ENCODE measurements around the gene ZSCAN23. TPM values are rescaled to one million over a fixed set of nuclear protein-coding genes. Genes with fewer than 3 reads are reported as not detected.

ZSCAN23 gene
- total RNA-seq, 4 donors from 2014 or later: 1.0 to 2.9 (median 2.1) TPM

GRCh38 chr6:28424163-28424562 is 19.1 kb downstream of the ZSCAN23 start:
- Histone ChIP-seq H3K4me1 (no peaks in the 10 kb centered on the region), H3K36me3 (peaks cover 0 to 12% (median 5%) of the 10 kb centered on the region in 4 donors), H3K9me3 (peaks cover 0 to 8% (median 0%) of the 10 kb centered on the region in 4 donors), H3K27ac (replicated peaks in 1 of 4) (no peak overlapping the region), H3K27me3 (no peaks in the 10 kb centered on the region), H3K4me3 (no peak overlapping the region)
- DNase-seq (ENCODE audit: extremely low spot score): no peak
- intact Hi-C loops (cut with DNase I): no loop called here
- TF ChIP-seq POLR2A (IDR thresholded peaks at IDR 0.05; ENCODE audit: low read depth) (no peak), POLR2AphosphoS5 (IDR thresholded peaks at IDR 0.05) (no peak), CTCF (IDR thresholded peaks at IDR 0.05) (no peak), EP300 (IDR thresholded peaks at IDR 0.05) (no peak)

GRCh38 chr6:28423546-28423945 is 19.7 kb downstream of the ZSCAN23 start:
- intact Hi-C loops (cut with DNase I): no loop called here
- H3K9me3 ChIP-seq: peaks cover 0 to 8% (median 0%) of the 10 kb centered on the region in 4 donors
- TF ChIP-seq POLR2A (IDR thresholded peaks at IDR 0.05; ENCODE audit: low read depth) (no peak), EP300 (IDR thresholded peaks at IDR 0.05) (no peak), CTCF (IDR thresholded peaks at IDR 0.05) (no peak), POLR2AphosphoS5 (IDR thresholded peaks at IDR 0.05) (no peak)
- no peaks in the 10 kb centered on the region for H3K27me3 ChIP-seq
- no peak overlapping the region for H3K4me3 ChIP-seq
- no peak overlapping the region for H3K27ac ChIP-seq (replicated peaks in 1 of 4)
- WGBS: 100% methylated on average over 1 of the region's 1 CpG
- H3K4me1 ChIP-seq: no peaks in the 10 kb centered on the region
- H3K36me3 ChIP-seq: peaks cover 0 to 12% (median 5%) of the 10 kb centered on the region in 4 donors
- no peak for DNase-seq (ENCODE audit: extremely low spot score)

DNA sequence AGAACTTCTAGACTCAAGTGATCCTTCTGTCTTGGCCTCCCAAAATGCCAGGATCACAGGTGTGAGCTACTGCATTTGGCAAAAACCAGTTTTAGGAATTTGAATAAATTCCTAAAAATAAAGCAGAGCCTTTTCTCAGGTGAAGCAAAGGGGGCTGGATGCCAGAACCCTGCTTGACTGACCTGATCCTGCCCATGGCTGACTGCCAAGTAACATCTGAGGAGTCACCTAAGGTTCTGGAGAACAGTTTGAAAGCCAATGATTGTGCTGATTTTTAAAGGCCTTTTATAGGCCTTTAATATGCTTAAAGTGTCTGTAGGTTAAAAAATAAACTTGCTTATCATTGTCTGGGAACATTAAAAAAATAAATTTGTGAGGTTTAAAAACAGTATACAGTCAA is 29.6 kb downstream of the ZSCAN23 start:
- Histone ChIP-seq H3K36me3 (no peaks in the 10 kb centered on the region), H3K9me3 (peaks cover 0 to 5% (median 0%) of the 10 kb centered on the region in 4 donors), H3K27ac (replicated peaks in 1 of 4) (no peak overlapping the region), H3K27me3 (no peaks in the 10 kb centered on the region), H3K4me3 (no peak overlapping the region), H3K4me1 (no peaks in the 10 kb centered on the region)
- intact Hi-C loops (cut with DNase I): no loop called here
- DNase-seq (ENCODE audit: extremely low spot score): no peak
- TF ChIP-seq EP300 (IDR thresholded peaks at IDR 0.05): no peak
- no peak for TF ChIP-seq CTCF (IDR thresholded peaks at IDR 0.05)

DNA sequence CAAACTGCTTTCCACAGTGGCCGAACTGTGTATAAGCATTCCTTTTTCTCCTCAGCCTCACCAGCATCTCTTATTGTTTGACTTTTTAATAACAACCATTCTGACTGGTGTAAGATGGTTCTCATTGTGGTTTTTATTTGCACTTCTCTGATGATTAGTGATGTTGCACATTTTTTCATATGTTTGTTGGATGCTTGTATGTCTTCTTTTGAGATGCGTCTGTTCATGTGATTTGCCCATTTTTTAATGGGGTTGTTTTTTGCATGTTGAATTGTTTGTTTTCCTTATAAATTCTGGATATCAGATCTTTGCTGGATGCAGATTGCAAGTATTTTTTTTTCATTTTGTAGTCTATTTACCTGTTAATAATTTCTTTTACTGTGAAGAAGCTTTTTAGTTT is 32.5 kb downstream of the ZSCAN23 start:
- no peak overlapping the region for H3K27ac ChIP-seq (replicated peaks in 1 of 4)
- peaks cover 0 to 5% (median 0%) of the 10 kb centered on the region in 4 donors for H3K9me3 ChIP-seq
- no peak for DNase-seq (ENCODE audit: extremely low spot score)
- no peaks in the 10 kb centered on the region for H3K36me3 ChIP-seq
- no peak overlapping the region for H3K4me3 ChIP-seq
- no peaks in the 10 kb centered on the region for H3K4me1 ChIP-seq
- 94% methylated on average over 2 of the region's 2 CpGs for WGBS
- TF ChIP-seq POLR2AphosphoS5 (IDR thresholded peaks at IDR 0.05) (no peak), POLR2A (IDR thresholded peaks at IDR 0.05; ENCODE audit: low read depth) (no peak), EP300 (IDR thresholded peaks at IDR 0.05) (no peak), CTCF (IDR thresholded peaks at IDR 0.05) (no peak)
- intact Hi-C loops (cut with DNase I): no loop called here
- H3K27me3 ChIP-seq: peaks cover 0 to 16% (median 0%) of the 10 kb centered on the region in 4 donors

DNA sequence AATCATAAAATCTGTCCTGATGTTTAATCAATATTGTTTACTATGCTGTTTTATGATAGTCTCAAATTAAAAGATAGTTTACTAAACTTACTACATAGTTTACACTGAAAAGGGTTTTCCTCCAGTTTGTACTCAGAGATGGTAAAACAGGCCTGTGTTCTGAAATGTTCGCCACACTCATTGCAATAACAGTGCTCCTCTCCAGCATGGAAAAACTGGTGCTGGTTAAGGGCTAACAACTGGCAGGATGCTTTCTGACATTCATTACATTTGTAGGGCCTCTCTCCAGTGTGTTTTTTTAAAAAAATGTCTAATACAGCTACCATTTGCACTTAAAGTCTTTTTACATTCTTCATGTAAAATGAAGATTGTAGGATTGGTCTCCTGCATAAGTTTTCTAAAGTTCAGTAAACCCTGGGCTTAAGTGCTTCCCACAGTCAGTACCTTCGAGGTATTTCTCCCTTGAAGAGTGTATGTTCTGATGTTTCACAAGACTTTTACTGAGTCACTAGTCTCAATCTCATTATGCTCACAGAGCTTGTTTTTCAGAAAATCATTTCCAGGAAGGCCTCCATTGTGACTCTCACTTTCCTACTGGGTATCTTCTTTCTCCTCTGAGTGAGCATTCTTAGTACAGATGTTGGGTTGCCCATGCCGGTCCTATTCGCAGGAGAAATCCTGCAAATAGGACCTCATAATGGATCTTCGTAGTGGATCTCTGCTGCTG is 35.1 kb downstream of the ZSCAN23 start:
- H3K4me3 ChIP-seq: no peak overlapping the region
- no peaks in the 10 kb centered on the region for H3K4me1 ChIP-seq
- no peak for DNase-seq (ENCODE audit: extremely low spot score)
- intact Hi-C loops (cut with DNase I): no loop called here
- H3K9me3 ChIP-seq: no peaks in the 10 kb centered on the region
- H3K27ac ChIP-seq (replicated peaks in 1 of 4): no peak overlapping the region
- TF ChIP-seq EP300 (IDR thresholded peaks at IDR 0.05) (no peak), POLR2A (IDR thresholded peaks at IDR 0.05; ENCODE audit: low read depth) (no peak), POLR2AphosphoS5 (IDR thresholded peaks at IDR 0.05) (no peak), CTCF (IDR thresholded peaks at IDR 0.05) (no peak)
- H3K27me3 ChIP-seq: peaks cover 0 to 24% (median 0%) of the 10 kb centered on the region in 4 donors
- H3K36me3 ChIP-seq: no peaks in the 10 kb centered on the region
- WGBS: 91% methylated on average over 5 of the region's 5 CpGs
